HEK293T (cell line): Measurements from ENCODE around the gene ADAP1.

Experiments
- BHLHE40 ChIP-seq: fragments of 450-650 bp; IDR thresholded peaks from 2 replicates; pipeline ENCODE4 v1.6.1; 2016; ENCODE audit warnings: mild to moderate bottlenecking, moderate library complexity, borderline replicate concordance
- ELF4 ChIP-seq: fragments of 450-650 bp; IDR thresholded peaks from 2 replicates; pipeline ENCODE4 v1.6.1; 2017; ENCODE audit warnings: antibody characterized with exemption
- FOXK2 ChIP-seq: fragments of 450-650 bp; IDR thresholded peaks from 2 replicates; pipeline ENCODE4 v1.6.1; 2016; ENCODE audit warnings: mild to moderate bottlenecking
- HDGF ChIP-seq: fragments of 450-650 bp; IDR thresholded peaks from 2 replicates; pipeline ENCODE4 v1.6.1; 2017; ENCODE audit warnings: antibody characterized with exemption, borderline replicate concordance
- SP1 ChIP-seq: fragments of 450-650 bp; IDR thresholded peaks from 2 replicates; pipeline ENCODE4 v1.6.1; 2017
- SUZ12 ChIP-seq: fragments of 450-650 bp; IDR thresholded peaks from 2 replicates; pipeline ENCODE4 v1.6.1; 2016; ENCODE audit warnings: mild to moderate bottlenecking
- TARDBP ChIP-seq: fragments of 450-650 bp; IDR thresholded peaks from 2 replicates; pipeline ENCODE4 v1.6.1; 2016

DNA sequence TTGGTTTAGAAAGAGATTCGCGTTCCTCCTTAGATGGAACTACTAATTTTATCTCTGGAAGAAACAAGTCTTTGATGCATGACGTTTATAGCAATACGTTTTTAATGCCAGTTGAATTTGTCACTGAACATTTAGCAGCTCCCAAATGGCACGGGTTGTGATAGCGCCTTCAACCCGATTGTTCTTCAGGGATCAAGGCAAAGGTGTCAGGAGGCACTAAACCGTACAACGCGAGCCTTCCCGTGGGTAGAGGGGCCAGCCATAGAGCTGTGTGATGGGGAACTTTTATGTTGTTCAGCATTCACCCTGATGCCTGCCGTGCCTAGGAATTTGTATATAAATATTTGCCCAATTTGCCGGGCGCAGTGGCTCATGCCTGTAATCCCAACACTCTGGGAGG, 74.8 kb downstream of the ADAP1 start:
- TF ChIP-seq SP1 (no peak), BHLHE40 (no peak), FOXK2 (no peak), SUZ12 (no peak), TARDBP (no peak), HDGF (no peak), ELF4 (no peak)
